Measurements from ENCODE around the gene FAM20A. TPM values are rescaled to one million over a fixed set of nuclear protein-coding genes. Genes with fewer than 3 reads are reported as not detected.

FAM20A gene
- total RNA-seq, 1 experiment from 2014 or later = not detected

- H3K36me3 ChIP-seq (ENCODE audit: control insufficient read depth in 1 of 2, insufficient read depth in 2 of 2, low read length in 2 of 2) = no peaks in the 10 kb centered on the region
- H3K4me1 ChIP-seq (ENCODE audit: control insufficient read depth in 1 of 2, insufficient read depth in 2 of 2, low read length in 2 of 2) = no peaks in the 10 kb centered on the region
- ATAC-seq (no peak), DNase-seq (ENCODE audit: low read depth, low spot score) (no peak)
- no peak overlapping the region for H3K4me2 ChIP-seq (ENCODE audit: low read length)
- no peak overlapping the region for H2AFZ ChIP-seq (ENCODE audit: low read depth, low read length, poor library complexity, severe bottlenecking)
- no peaks in the 10 kb centered on the region for H3K27me3 ChIP-seq (ENCODE audit: insufficient read depth, low read length)
- BruUV-seq (replicated peaks) = no TSS peak
- intact Hi-C loops (cut with micrococcal nuclease) = no loop called here
- ChIA-PET RAD21 (ENCODE audit: low non-redundant PET in 1 of 2, low total read pairs in 2 of 2, uncharacterized antibody in 2 of 2, unreplicated experiment in 2 of 2) (no interaction called here), CTCF (no interaction called here), POLR2A (no interaction called here)
- H3K27ac ChIP-seq (ENCODE audit: low read depth, low read length) = no peak overlapping the region
- no peaks in the 10 kb centered on the region for H3K9me3 ChIP-seq (ENCODE audit: control insufficient read depth in 1 of 2, insufficient read depth in 1 of 2, low read depth in 1 of 2, low read length in 2 of 2)
- H3K9me2 ChIP-seq (ENCODE audit: insufficient read depth) = no peaks in the 10 kb centered on the region
- no peak overlapping the region for H3K4me3 ChIP-seq (replicated peaks in 1 of 2; ENCODE audit: low read depth in 1 of 2, low read length in 2 of 2)
- H3K9ac ChIP-seq (ENCODE audit: low read length) = no peak overlapping the region
- TF ChIP-seq CBX3 (IDR thresholded peaks at IDR 0.05; ENCODE audit: low read depth) (no peak), SIN3A (IDR thresholded peaks at IDR 0.05; ENCODE audit: low read depth) (no peak), RAD21 (IDR thresholded peaks at IDR 0.05; ENCODE audit: low read depth) (no peak), CEBPB (IDR thresholded peaks at IDR 0.05; ENCODE audit: low read depth) (no peak), ATF3 (IDR thresholded peaks at IDR 0.05) (no peak), YY1 (IDR thresholded peaks at IDR 0.05; ENCODE audit: extremely low read depth, insufficient replicate concordance, low read depth, low read length) (no peak), EGR1 (IDR thresholded peaks at IDR 0.05; ENCODE audit: low read depth) (no peak), POLR2A (IDR thresholded peaks at IDR 0.05; ENCODE audit: borderline replicate concordance, extremely low read depth, insufficient read depth, insufficient read length) (no peak)
- H4K20me1 ChIP-seq (ENCODE audit: insufficient read depth) = no peaks in the 10 kb centered on the region
- H3K79me2 ChIP-seq (ENCODE audit: insufficient read depth, low read length) = no peaks in the 10 kb centered on the region
Observed at GRCh38 chr17:68598074-68598473, 3.1 kb downstream of the FAM20A start.

- ATAC-seq (no peak), DNase-seq (ENCODE audit: low read depth, low spot score) (no peak)
- H3K9me3 ChIP-seq (ENCODE audit: control insufficient read depth in 1 of 2, insufficient read depth in 1 of 2, low read depth in 1 of 2, low read length in 2 of 2) = no peaks in the 10 kb centered on the region
- no peak overlapping the region for H3K4me2 ChIP-seq (ENCODE audit: low read length)
- H4K20me1 ChIP-seq (ENCODE audit: insufficient read depth) = no peaks in the 10 kb centered on the region
- no TSS peak for BruUV-seq (replicated peaks)
- H3K79me2 ChIP-seq (ENCODE audit: insufficient read depth, low read length) = no peaks in the 10 kb centered on the region
- ChIA-PET CTCF (no interaction called here), RAD21 (ENCODE audit: low non-redundant PET in 1 of 2, low total read pairs in 2 of 2, uncharacterized antibody in 2 of 2, unreplicated experiment in 2 of 2) (no interaction called here), POLR2A (no interaction called here)
- H3K9ac ChIP-seq (ENCODE audit: low read length) = no peak overlapping the region
- intact Hi-C loops (cut with micrococcal nuclease) = no loop called here
- H3K4me3 ChIP-seq (replicated peaks in 1 of 2; ENCODE audit: low read depth in 1 of 2, low read length in 2 of 2) = no peak overlapping the region
- H3K36me3 ChIP-seq (ENCODE audit: control insufficient read depth in 1 of 2, insufficient read depth in 2 of 2, low read length in 2 of 2) = no peaks in the 10 kb centered on the region
- H3K27me3 ChIP-seq (ENCODE audit: insufficient read depth, low read length) = no peaks in the 10 kb centered on the region
- no peaks in the 10 kb centered on the region for H3K9me2 ChIP-seq (ENCODE audit: insufficient read depth)
- no peak overlapping the region for H3K27ac ChIP-seq (ENCODE audit: low read depth, low read length)
- no peaks in the 10 kb centered on the region for H3K4me1 ChIP-seq (ENCODE audit: control insufficient read depth in 1 of 2, insufficient read depth in 2 of 2, low read length in 2 of 2)
- H2AFZ ChIP-seq (ENCODE audit: low read depth, low read length, poor library complexity, severe bottlenecking) = no peak overlapping the region
- TF ChIP-seq SP1 (IDR thresholded peaks at IDR 0.05; ENCODE audit: low read depth) (no peak), ATF3 (IDR thresholded peaks at IDR 0.05) (no peak), RAD21 (IDR thresholded peaks at IDR 0.05; ENCODE audit: low read depth) (no peak), SIN3A (IDR thresholded peaks at IDR 0.05; ENCODE audit: low read depth) (no peak), TCF7L2 (IDR thresholded peaks at IDR 0.05; ENCODE audit: borderline replicate concordance, extremely low read depth, insufficient read depth, insufficient read length) (no peak), REST (IDR thresholded peaks at IDR 0.05; ENCODE audit: low read depth) (no peak), FOSL1 (IDR thresholded peaks at IDR 0.05; ENCODE audit: low read depth) (no peak), EZH2phosphoT487 (IDR thresholded peaks at IDR 0.05; ENCODE audit: borderline replicate concordance) (no peak), POLR2A (IDR thresholded peaks at IDR 0.05; ENCODE audit: borderline replicate concordance, extremely low read depth, insufficient read depth, insufficient read length) (no peak), ZBTB33 (IDR thresholded peaks at IDR 0.05; ENCODE audit: extremely low read depth, insufficient replicate concordance, low read length) (no peak), EZH2 (IDR thresholded peaks at IDR 0.05) (no peak)
Observed at GRCh38 chr17:68596411-68596945, 4.7 kb downstream of the FAM20A start.

All from HCT116 (cell line).